WTC11 (cell line): Measurements from ENCODE around the gene EHBP1L1. TPM values are rescaled to one million over a fixed set of nuclear protein-coding genes. Genes with fewer than 3 reads are reported as not detected.

Source experiments
- ATAC-seq: fragments of 200-7000 bp; cut with Tn5 transposase; 2 replicates; pipeline ENCODE4 v1.10.0; 2021; ENCODE audit warnings: mild to moderate bottlenecking, moderate library complexity
- CTCF ChIA-PET: fragments of 300-600 bp; sonication (Branson Sonifier 250); formaldehyde crosslinking; loops from one replicate; lab custom pipeline; 2021; ENCODE audit warnings: antibody characterized with exemption; lab: Charles Lee
- POLR2A ChIA-PET: fragments of 350-600 bp; sonication (Branson Sonifier 250); formaldehyde crosslinking; loops from one replicate; lab custom pipeline; 2021; ENCODE audit warnings: antibody characterized with exemption; lab: Charles Lee
- DNase-seq: peaks from one replicate; pipeline ENCODE4 v3.0.0; 2021; ENCODE audit warnings: low spot score
- H3K27ac Mint-ChIP-seq: 2 replicates; pipeline ENCODE4 v1.8.0; 2021; ENCODE audit warnings: mixed read lengths
- H3K27me3 Mint-ChIP-seq: 2 replicates; pipeline ENCODE4 v1.8.0; 2021; ENCODE audit warnings: low read depth, mild to moderate bottlenecking, moderate library complexity, mixed read lengths
- H3K36me3 Mint-ChIP-seq: 2 replicates; pipeline ENCODE4 v1.8.0; 2021; ENCODE audit warnings: mixed read lengths
- H3K4me1 Mint-ChIP-seq: 2 replicates; pipeline ENCODE4 v1.8.0; 2022; ENCODE audit warnings: mixed read lengths
- H3K4me3 Mint-ChIP-seq: 2 replicates; pipeline ENCODE4 v1.8.0; 2021; ENCODE audit warnings: mild to moderate bottlenecking, moderate library complexity, mixed read lengths
- H3K9me3 Mint-ChIP-seq: 2 replicates; pipeline ENCODE4 v1.8.0; 2021; ENCODE audit warnings: mixed read lengths
- AFF4 ChIP-seq: sonication (generic); formaldehyde crosslinking; IDR thresholded peaks from 2 replicates; pipeline ENCODE4 v1.8.1; 2023; ENCODE audit warnings: mild to moderate bottlenecking, missing genetic modification reagents, borderline replicate concordance
- ATF2 ChIP-seq: sonication (generic); formaldehyde crosslinking; IDR thresholded peaks from 2 replicates; pipeline ENCODE4 v1.8.1; 2022; ENCODE audit warnings: low read depth, missing genetic modification reagents, borderline replicate concordance
- CBFB ChIP-seq: sonication (generic); formaldehyde crosslinking; IDR thresholded peaks from 2 replicates; pipeline ENCODE4 v1.8.1; 2022; ENCODE audit warnings: mild to moderate bottlenecking, low read depth, missing genetic modification reagents
- CREB1 ChIP-seq: sonication (generic); formaldehyde crosslinking; IDR thresholded peaks from 2 replicates; pipeline ENCODE4 v1.8.0; 2023; ENCODE audit warnings: mild to moderate bottlenecking, missing genetic modification reagents
- CTCF ChIP-seq: fragments of 200-600 bp; IDR thresholded peaks from 2 replicates; pipeline ENCODE4 v1.8.0; 2022; ENCODE audit warnings: antibody characterized with exemption
- E2F1 ChIP-seq: sonication (generic); formaldehyde crosslinking; IDR thresholded peaks from 2 replicates; pipeline ENCODE4 v1.8.0; 2022; ENCODE audit warnings: mild to moderate bottlenecking, missing genetic modification reagents
- E2F4 ChIP-seq: sonication (generic); formaldehyde crosslinking; IDR thresholded peaks from 2 replicates; pipeline ENCODE4 v1.8.1; 2022; ENCODE audit warnings: low read depth, mild to moderate bottlenecking, moderate library complexity, missing genetic modification reagents, borderline replicate concordance
- E2F5 ChIP-seq: sonication (generic); formaldehyde crosslinking; IDR thresholded peaks from 2 replicates; pipeline ENCODE4 v1.8.1; 2022; ENCODE audit warnings: mild to moderate bottlenecking, moderate library complexity, missing genetic modification reagents
- EMX1 ChIP-seq: fragments of 250-450 bp; sonication (Bioruptor Pico); IDR thresholded peaks from 2 replicates; pipeline ENCODE4 v1.8.0; 2021; ENCODE audit warnings: mild to moderate bottlenecking
- ETV6 ChIP-seq: sonication (generic); formaldehyde crosslinking; IDR thresholded peaks from 2 replicates; pipeline ENCODE4 v1.8.1; 2022; ENCODE audit warnings: mild to moderate bottlenecking, missing genetic modification reagents
- HMGXB4 ChIP-seq: sonication (generic); formaldehyde crosslinking; IDR thresholded peaks from 2 replicates; pipeline ENCODE4 v1.8.1; 2023; ENCODE audit warnings: mild to moderate bottlenecking, moderate library complexity, missing genetic modification reagents
- JUN ChIP-seq: sonication (generic); formaldehyde crosslinking; IDR thresholded peaks from 2 replicates; pipeline ENCODE4 v1.8.0; 2023; ENCODE audit warnings: mild to moderate bottlenecking, missing genetic modification reagents
- MYBL2 ChIP-seq: sonication (generic); formaldehyde crosslinking; IDR thresholded peaks from 2 replicates; pipeline ENCODE4 v1.8.1; 2023; ENCODE audit warnings: mild to moderate bottlenecking, moderate library complexity, missing genetic modification reagents
- NFYB ChIP-seq: sonication (generic); formaldehyde crosslinking; conservative IDR thresholded peaks from 2 replicates; pipeline ENCODE4 v1.8.0; 2022; ENCODE audit warnings: low read depth, missing genetic modification reagents
- NR2C2 ChIP-seq: sonication (generic); formaldehyde crosslinking; IDR thresholded peaks from 2 replicates; pipeline ENCODE4 v1.8.0; 2022; ENCODE audit warnings: mild to moderate bottlenecking, missing genetic modification reagents
- PRRX2 ChIP-seq: fragments of 250-450 bp; sonication (Bioruptor Pico); IDR thresholded peaks from 2 replicates; pipeline ENCODE4 v1.8.0; 2021; ENCODE audit warnings: mild to moderate bottlenecking
- SMAD3 ChIP-seq: sonication (generic); formaldehyde crosslinking; IDR thresholded peaks from 2 replicates; pipeline ENCODE4 v1.8.0; 2022; ENCODE audit warnings: missing genetic modification reagents, mild to moderate bottlenecking, borderline replicate concordance
- TP53 ChIP-seq: sonication (generic); formaldehyde crosslinking; IDR thresholded peaks from 2 replicates; pipeline ENCODE4 v1.8.1; 2023; ENCODE audit warnings: mild to moderate bottlenecking, missing genetic modification reagents
- ZBTB21 ChIP-seq: sonication (generic); formaldehyde crosslinking; IDR thresholded peaks from 2 replicates; pipeline ENCODE4 v1.8.1; 2023; ENCODE audit warnings: mild to moderate bottlenecking, missing genetic modification reagents, borderline replicate concordance
- ZMAT4 ChIP-seq: fragments of 250-450 bp; sonication (Bioruptor Pico); IDR thresholded peaks from 2 replicates; pipeline ENCODE4 v1.9.0; 2021; ENCODE audit warnings: mild to moderate bottlenecking
- ZNF121 ChIP-seq: sonication (generic); formaldehyde crosslinking; IDR thresholded peaks from 2 replicates; pipeline ENCODE4 v1.8.0; 2023; ENCODE audit warnings: missing genetic modification reagents
- ZNF138 ChIP-seq: sonication (generic); formaldehyde crosslinking; conservative IDR thresholded peaks from 2 replicates; pipeline ENCODE4 v1.8.1; 2022; ENCODE audit warnings: mild to moderate bottlenecking, moderate library complexity, missing genetic modification reagents
- ZNF219 ChIP-seq: sonication (generic); formaldehyde crosslinking; IDR thresholded peaks from 2 replicates; pipeline ENCODE4 v1.8.0; 2023; ENCODE audit warnings: missing genetic modification reagents, mild to moderate bottlenecking, borderline replicate concordance
- ZNF423 ChIP-seq: fragments of 250-450 bp; sonication (Bioruptor Pico); IDR thresholded peaks from 2 replicates; pipeline ENCODE4 v2.1.2; 2022; ENCODE audit warnings: mild to moderate bottlenecking, moderate library complexity
- total RNA-seq: library from RNA; stranded (reverse); gene quantifications from 3 replicates; pipeline ENCODE4 v1.2.3, GENCODE V29; 2021

EHBP1L1 gene
- total RNA-seq, 1 experiment from 2014 or later: 11.8 TPM

- ChIA-PET CTCF (interaction anchor here (0.6 to 16.2 kb wide), 23 partner anchors 8 to 415 kb away, joined by 3 to 311 read pairs (median 4); partner anchors contain the start of genes EHBP1L1, FAM89B, KCNK7 and PCNX3), POLR2A (interaction anchor here (0.6 to 2.0 kb wide), 6 partner anchors 8 to 1234 kb away, joined by 3 to 6 read pairs (median 6); partner anchors contain the start of genes EHBP1L1 and PCNX3)
- DNase-seq (peak; percentile 97), ATAC-seq (peak; percentile 98)
- Mint-ChIP-seq H3K4me3 (peak overlapping the region; percentile 70), H3K27me3 (peaks cover 8% of the 10 kb centered on the region; the same call in 1 of the 2 replicates), H3K4me1 (peaks cover 18% of the 10 kb centered on the region), H3K36me3 (peaks cover 7% of the 10 kb centered on the region), H3K27ac (peak overlapping the region; percentile 65; the same call in 1 of the 2 replicates), H3K9me3 (no peaks in the 10 kb centered on the region)
- TF ChIP-seq ZNF219 (CRISPR knock-in tag): peak; percentile 90; the same call in 1 of the 2 replicates
- peak; percentile 94 for TF ChIP-seq E2F4 (CRISPR knock-in tag)
- TF ChIP-seq ATF2 (CRISPR knock-in tag): peak; percentile 90
- TF ChIP-seq E2F5 (CRISPR knock-in tag): peak; percentile 98
- peak; percentile 82 for TF ChIP-seq NR2C2 (CRISPR knock-in tag)
- TF ChIP-seq TP53 (CRISPR knock-in tag): peak; percentile 99
- peak; percentile 98 for TF ChIP-seq ZNF138 (CRISPR knock-in tag)
- TF ChIP-seq JUN: peak; percentile 97
- TF ChIP-seq SMAD3: peak; percentile 98
- peak; percentile 93; the same call in 1 of the 2 replicates for TF ChIP-seq AFF4
- peak; percentile 96 for TF ChIP-seq ZBTB21 (CRISPR knock-in tag)
- TF ChIP-seq ETV6 (CRISPR knock-in tag): peak; percentile 99
- peak; percentile 97 for TF ChIP-seq E2F1 (CRISPR knock-in tag)
- TF ChIP-seq ZNF423 (CRISPR knock-in tag): no peak
- TF ChIP-seq MYBL2: peak; percentile 99
- no peak for TF ChIP-seq EMX1 (CRISPR knock-in tag)
- TF ChIP-seq CBFB (CRISPR knock-in tag): peak; percentile 98
- peak; percentile 71 for TF ChIP-seq NFYB (CRISPR knock-in tag)
- no peak for TF ChIP-seq ZMAT4 (CRISPR knock-in tag)
- TF ChIP-seq HMGXB4 (CRISPR knock-in tag): peak; percentile 86
- peak; percentile 98 for TF ChIP-seq CREB1 (CRISPR knock-in tag)
- no peak for TF ChIP-seq PRRX2
- TF ChIP-seq CTCF: no peak
- TF ChIP-seq ZNF121 (CRISPR knock-in tag): no peak
Observed at GRCh38 chr11:65606876-65607613, 31.2 kb downstream of the EHBP1L1 start.
